WTC11 (cell line): ENCODE data around the gene CDH19.

Experiments used
- CBFB ChIP-seq: sonication (generic); formaldehyde crosslinking; IDR thresholded peaks from 2 replicates; pipeline ENCODE4 v1.8.1; 2022; ENCODE audit warnings: mild to moderate bottlenecking, low read depth, missing genetic modification reagents
- ESRRA ChIP-seq: sonication (generic); formaldehyde crosslinking; IDR thresholded peaks from 2 replicates; pipeline ENCODE4 v1.8.1; 2022; ENCODE audit warnings: mild to moderate bottlenecking, missing genetic modification reagents, borderline replicate concordance
- FOXP1 ChIP-seq: sonication (generic); formaldehyde crosslinking; IDR thresholded peaks from 2 replicates; pipeline ENCODE4 v1.8.0; 2022; ENCODE audit warnings: missing genetic modification reagents, mild to moderate bottlenecking, moderate library complexity, borderline replicate concordance
- JAZF1 ChIP-seq: fragments of 250-450 bp; sonication (Bioruptor Pico); IDR thresholded peaks from 2 replicates; pipeline ENCODE4 v1.9.0; 2021; ENCODE audit warnings: moderate library complexity, mild to moderate bottlenecking, inconsistent platforms
- JUN ChIP-seq: sonication (generic); formaldehyde crosslinking; IDR thresholded peaks from 2 replicates; pipeline ENCODE4 v1.8.0; 2023; ENCODE audit warnings: mild to moderate bottlenecking, missing genetic modification reagents
- MYBL2 ChIP-seq: sonication (generic); formaldehyde crosslinking; IDR thresholded peaks from 2 replicates; pipeline ENCODE4 v1.8.1; 2023; ENCODE audit warnings: mild to moderate bottlenecking, moderate library complexity, missing genetic modification reagents
- NR2C2 ChIP-seq: sonication (generic); formaldehyde crosslinking; IDR thresholded peaks from 2 replicates; pipeline ENCODE4 v1.8.0; 2022; ENCODE audit warnings: mild to moderate bottlenecking, missing genetic modification reagents
- SMAD4 ChIP-seq: sonication (generic); formaldehyde crosslinking; IDR thresholded peaks from 2 replicates; pipeline ENCODE4 v1.8.0; 2022; ENCODE audit warnings: mild to moderate bottlenecking, missing genetic modification reagents
- ZNF317 ChIP-seq: sonication (generic); formaldehyde crosslinking; IDR thresholded peaks from 2 replicates; pipeline ENCODE4 v1.8.1; 2023; ENCODE audit warnings: low read depth, mild to moderate bottlenecking, moderate library complexity, missing genetic modification reagents, borderline replicate concordance
- ZNF423 ChIP-seq: fragments of 250-450 bp; sonication (Bioruptor Pico); IDR thresholded peaks from 2 replicates; pipeline ENCODE4 v2.1.2; 2022; ENCODE audit warnings: mild to moderate bottlenecking, moderate library complexity
- TF ChIP-seq, protein P1 (sequence below): fragments of 200-600 bp; IDR thresholded peaks from 2 replicates; pipeline ENCODE4 v1.8.0; 2022; ENCODE audit warnings: antibody characterized with exemption
- TF ChIP-seq, protein P2 (sequence below): sonication (generic); formaldehyde crosslinking; IDR thresholded peaks from 2 replicates; pipeline ENCODE4 v1.8.1; 2022; ENCODE audit warnings: low read depth, mild to moderate bottlenecking, moderate library complexity, missing genetic modification reagents, borderline replicate concordance
- TF ChIP-seq, protein P3 (sequence below): sonication (generic); formaldehyde crosslinking; IDR thresholded peaks from 2 replicates; pipeline ENCODE4 v1.8.1; 2023; ENCODE audit warnings: mild to moderate bottlenecking, missing genetic modification reagents, moderate library complexity
- TF ChIP-seq, protein P4 (sequence below): sonication (generic); formaldehyde crosslinking; IDR thresholded peaks from 2 replicates; pipeline ENCODE4 v1.8.0; 2022; ENCODE audit warnings: mild to moderate bottlenecking, missing genetic modification reagents

DNA sequence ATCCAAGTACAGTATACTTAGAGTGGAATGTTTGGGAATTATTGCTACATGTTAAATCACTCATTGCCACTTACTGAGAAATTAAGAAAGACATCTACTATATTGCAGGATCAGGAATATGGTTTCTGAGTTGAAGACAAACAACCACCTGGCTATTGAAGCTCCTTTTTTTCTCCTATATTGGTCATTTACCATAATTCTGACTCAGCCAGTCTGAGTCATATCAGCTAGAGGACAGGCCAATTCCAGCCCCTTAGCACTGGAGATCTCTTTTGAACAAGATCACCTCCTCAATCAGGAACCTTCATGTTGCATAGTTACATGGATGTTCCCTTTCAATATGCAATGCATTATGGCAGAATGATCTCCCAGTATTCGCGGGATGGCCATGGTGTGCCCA, 42.7 kb upstream of the CDH19 start:
- TF ChIP-seq, protein P1, sequence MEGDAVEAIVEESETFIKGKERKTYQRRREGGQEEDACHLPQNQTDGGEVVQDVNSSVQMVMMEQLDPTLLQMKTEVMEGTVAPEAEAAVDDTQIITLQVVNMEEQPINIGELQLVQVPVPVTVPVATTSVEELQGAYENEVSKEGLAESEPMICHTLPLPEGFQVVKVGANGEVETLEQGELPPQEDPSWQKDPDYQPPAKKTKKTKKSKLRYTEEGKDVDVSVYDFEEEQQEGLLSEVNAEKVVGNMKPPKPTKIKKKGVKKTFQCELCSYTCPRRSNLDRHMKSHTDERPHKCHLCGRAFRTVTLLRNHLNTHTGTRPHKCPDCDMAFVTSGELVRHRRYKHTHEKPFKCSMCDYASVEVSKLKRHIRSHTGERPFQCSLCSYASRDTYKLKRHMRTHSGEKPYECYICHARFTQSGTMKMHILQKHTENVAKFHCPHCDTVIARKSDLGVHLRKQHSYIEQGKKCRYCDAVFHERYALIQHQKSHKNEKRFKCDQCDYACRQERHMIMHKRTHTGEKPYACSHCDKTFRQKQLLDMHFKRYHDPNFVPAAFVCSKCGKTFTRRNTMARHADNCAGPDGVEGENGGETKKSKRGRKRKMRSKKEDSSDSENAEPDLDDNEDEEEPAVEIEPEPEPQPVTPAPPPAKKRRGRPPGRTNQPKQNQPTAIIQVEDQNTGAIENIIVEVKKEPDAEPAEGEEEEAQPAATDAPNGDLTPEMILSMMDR = no peak
- TF ChIP-seq NR2C2 (CRISPR knock-in tag) (no peak), SMAD4 (CRISPR knock-in tag) (no peak), ESRRA (CRISPR knock-in tag) (no peak), MYBL2 (no peak), JAZF1 (CRISPR knock-in tag) (no peak), FOXP1 (no peak), ZNF317 (CRISPR knock-in tag) (no peak), JUN (CRISPR knock-in tag) (no peak), CBFB (CRISPR knock-in tag) (no peak), ZNF423 (CRISPR knock-in tag) (no peak)
- TF ChIP-seq, protein P2, sequence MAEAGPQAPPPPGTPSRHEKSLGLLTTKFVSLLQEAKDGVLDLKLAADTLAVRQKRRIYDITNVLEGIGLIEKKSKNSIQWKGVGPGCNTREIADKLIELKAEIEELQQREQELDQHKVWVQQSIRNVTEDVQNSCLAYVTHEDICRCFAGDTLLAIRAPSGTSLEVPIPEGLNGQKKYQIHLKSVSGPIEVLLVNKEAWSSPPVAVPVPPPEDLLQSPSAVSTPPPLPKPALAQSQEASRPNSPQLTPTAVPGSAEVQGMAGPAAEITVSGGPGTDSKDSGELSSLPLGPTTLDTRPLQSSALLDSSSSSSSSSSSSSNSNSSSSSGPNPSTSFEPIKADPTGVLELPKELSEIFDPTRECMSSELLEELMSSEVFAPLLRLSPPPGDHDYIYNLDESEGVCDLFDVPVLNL (CRISPR knock-in tag) = no peak
- TF ChIP-seq, protein P3, sequence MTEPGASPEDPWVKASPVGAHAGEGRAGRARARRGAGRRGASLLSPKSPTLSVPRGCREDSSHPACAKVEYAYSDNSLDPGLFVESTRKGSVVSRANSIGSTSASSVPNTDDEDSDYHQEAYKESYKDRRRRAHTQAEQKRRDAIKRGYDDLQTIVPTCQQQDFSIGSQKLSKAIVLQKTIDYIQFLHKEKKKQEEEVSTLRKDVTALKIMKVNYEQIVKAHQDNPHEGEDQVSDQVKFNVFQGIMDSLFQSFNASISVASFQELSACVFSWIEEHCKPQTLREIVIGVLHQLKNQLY (CRISPR knock-in tag) = no peak
- TF ChIP-seq, protein P4, sequence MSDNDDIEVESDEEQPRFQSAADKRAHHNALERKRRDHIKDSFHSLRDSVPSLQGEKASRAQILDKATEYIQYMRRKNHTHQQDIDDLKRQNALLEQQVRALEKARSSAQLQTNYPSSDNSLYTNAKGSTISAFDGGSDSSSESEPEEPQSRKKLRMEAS = no peak
